GM11168 (cell line): Measurements from ENCODE around the gene DPEP1.
"Not testable (repeated sequence)": the region's sequence is repeated elsewhere in the genome, so short reads cannot be mapped to it uniquely, and the experiment has no call there.

Experiments
- in situ Hi-C: fragments of 300-500 bp; cut with MboI; formaldehyde crosslinking; loops from one replicate; pipeline ENCODE4 v1.12.0; 2022; ENCODE audit warnings: low sequenced_read_pairs; ENCODE audit not compliant: unreplicated experiment

DPEP1 gene

GRCh38 chr16:89615596-89616090, 2.2 kb downstream of the DPEP1 start:
- in situ Hi-C loops, result no loop called here

- in situ Hi-C loops, result no loop called here
These were observed 3.2 kb downstream of the DPEP1 start for GRCh38 chr16:89616623-89617022.

GRCh38 chr16:89617036-89617435, 3.6 kb downstream of the DPEP1 start:
- in situ Hi-C loops, result no loop called here

GRCh38 chr16:89618109-89618998, 4.9 kb downstream of the DPEP1 start:
- in situ Hi-C loops, result no loop called here

- in situ Hi-C loops, result no loop called here
These were observed 6.4 kb downstream of the DPEP1 start for GRCh38 chr16:89619840-89620239.

- in situ Hi-C loops, result no loop called here
These were observed 7.0 kb downstream of the DPEP1 start for GRCh38 chr16:89620406-89620841.

- in situ Hi-C loops, result no loop called here
These were observed 7.8 kb downstream of the DPEP1 start for GRCh38 chr16:89621136-89621697.

GRCh38 chr16:89621698-89622409, 8.4 kb downstream of the DPEP1 start:
- in situ Hi-C loops, result no loop called here

- in situ Hi-C loops, result no loop called here
These were observed 10.2 kb downstream of the DPEP1 start for GRCh38 chr16:89623511-89624261.

- in situ Hi-C loops, result no loop called here
These were observed 11.6 kb downstream of the DPEP1 start for GRCh38 chr16:89624777-89625761.

GRCh38 chr16:89629827-89630610, 16.6 kb downstream of the DPEP1 start:
- in situ Hi-C loops, result no loop called here

GRCh38 chr16:89633064-89633631, 19.7 kb downstream of the DPEP1 start:
- in situ Hi-C loops, result no loop called here

GRCh38 chr16:89634463-89635385, 21.3 kb downstream of the DPEP1 start:
- in situ Hi-C loops, result not testable (repeated sequence)

GRCh38 chr16:89636663-89637062, 23.2 kb downstream of the DPEP1 start:
- in situ Hi-C loops, result no loop called here

GRCh38 chr16:89637379-89637778, 23.9 kb downstream of the DPEP1 start:
- in situ Hi-C loops, result no loop called here

GRCh38 chr16:89638455-89638854, 25.0 kb downstream of the DPEP1 start:
- in situ Hi-C loops, result no loop called here

- in situ Hi-C loops, result no loop called here
These were observed 25.9 kb downstream of the DPEP1 start for GRCh38 chr16:89639385-89639784.
